A204.1 (cell line): ENCODE data around the gene KRTAP17-1.

Experiments
- FAIRE-seq: peaks from 2 replicates; lab custom pipeline; 2012; peaks lifted over from hg19 to GRCh38; lab: Jason Lieb, UNC

The KRTAP17-1 gene

GRCh38 chr17:41332239-41332638 is 16.7 kb upstream of the KRTAP17-1 start:
- no peak for FAIRE-seq

- no peak for FAIRE-seq
These were observed 16.1 kb upstream of the KRTAP17-1 start for GRCh38 chr17:41331606-41332005.

- FAIRE-seq, result no peak
These were observed 13.9 kb upstream of the KRTAP17-1 start for GRCh38 chr17:41329279-41329948.

- FAIRE-seq, result no peak
These were observed 12.7 kb upstream of the KRTAP17-1 start for GRCh38 chr17:41328207-41328606.

GRCh38 chr17:41327411-41328120 is 12.1 kb upstream of the KRTAP17-1 start:
- FAIRE-seq, result no peak

GRCh38 chr17:41326173-41327145 is 10.9 kb upstream of the KRTAP17-1 start:
- FAIRE-seq, result no peak

GRCh38 chr17:41325611-41326010 is 10.1 kb upstream of the KRTAP17-1 start:
- FAIRE-seq, result no peak

- FAIRE-seq, result no peak
These were observed 9.6 kb upstream of the KRTAP17-1 start for GRCh38 chr17:41325126-41325525.

GRCh38 chr17:41324180-41325075 is 8.9 kb upstream of the KRTAP17-1 start:
- no peak for FAIRE-seq

- FAIRE-seq, result no peak
These were observed 7.7 kb upstream of the KRTAP17-1 start for GRCh38 chr17:41322903-41323895.

GRCh38 chr17:41322094-41322902 is 6.8 kb upstream of the KRTAP17-1 start:
- peak; percentile 44 for FAIRE-seq

- no peak for FAIRE-seq
These were observed 2.7 kb upstream of the KRTAP17-1 start for GRCh38 chr17:41318231-41318630.

GRCh38 chr17:41315814-41316445 is 420 bp upstream of the KRTAP17-1 start:
- FAIRE-seq, result no peak

- FAIRE-seq, result no peak
These were observed 4.4 kb downstream of the KRTAP17-1 start for GRCh38 chr17:41311111-41311510.

- no peak for FAIRE-seq
These were observed 6.6 kb downstream of the KRTAP17-1 start, which contains the start of gene KRTAP16-1 for GRCh38 chr17:41308918-41309359. TSS of gene KRTAP16-1 (minus strand) at chr17:41309309. CDS start at chr17:41309253, 56 bp downstream.

GRCh38 chr17:41308251-41308917 is 7.1 kb downstream of the KRTAP17-1 start:
- FAIRE-seq, result no peak

- no peak for FAIRE-seq
These were observed 7.9 kb downstream of the KRTAP17-1 start for GRCh38 chr17:41307647-41308046.

GRCh38 chr17:41304091-41304490 is 11.4 kb downstream of the KRTAP17-1 start:
- FAIRE-seq, result no peak
